ENCODE data around the gene HMGCL. TPM values are rescaled to one million over a fixed set of nuclear protein-coding genes. Genes with fewer than 3 reads are reported as not detected.

HMGCL gene
- total and polyA plus RNA-seq, 2 of the 13 experiments (the other 11 are each of a cell fraction or from before 2014, with no cell fraction given): 21.3 to 41.4 TPM

DNA sequence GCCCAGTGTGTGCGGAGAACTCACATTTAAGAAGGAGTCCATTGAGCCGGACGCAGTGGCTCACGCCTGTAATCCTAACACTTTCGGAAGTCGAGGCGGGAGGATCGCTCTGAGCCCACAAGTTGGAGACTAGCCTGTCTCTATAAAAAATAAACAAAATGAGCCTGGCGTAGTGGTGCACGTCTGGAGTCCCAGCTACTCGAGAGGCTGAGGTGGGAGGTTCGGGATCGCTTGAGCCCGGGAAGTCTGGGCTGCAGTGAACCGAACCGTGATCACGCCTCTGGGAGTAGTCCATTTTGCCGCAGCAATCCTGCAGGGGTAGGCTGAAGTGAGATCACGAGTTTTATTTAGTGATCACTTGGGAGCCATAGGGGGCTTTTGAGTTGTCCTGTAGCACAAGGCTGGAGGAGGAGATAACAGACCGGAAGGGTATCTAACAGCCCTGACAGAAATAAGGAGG is 43.4 kb upstream of the HMGCL start (continued):
- 0 out of 2 replicates have a peak, but pooled peaks have one; percentile 24 for TF ChIP-seq ZNF761 (CRISPR knock-in tag; conservative IDR thresholded peaks at IDR 0.05)
- TF ChIP-seq, protein P1, sequence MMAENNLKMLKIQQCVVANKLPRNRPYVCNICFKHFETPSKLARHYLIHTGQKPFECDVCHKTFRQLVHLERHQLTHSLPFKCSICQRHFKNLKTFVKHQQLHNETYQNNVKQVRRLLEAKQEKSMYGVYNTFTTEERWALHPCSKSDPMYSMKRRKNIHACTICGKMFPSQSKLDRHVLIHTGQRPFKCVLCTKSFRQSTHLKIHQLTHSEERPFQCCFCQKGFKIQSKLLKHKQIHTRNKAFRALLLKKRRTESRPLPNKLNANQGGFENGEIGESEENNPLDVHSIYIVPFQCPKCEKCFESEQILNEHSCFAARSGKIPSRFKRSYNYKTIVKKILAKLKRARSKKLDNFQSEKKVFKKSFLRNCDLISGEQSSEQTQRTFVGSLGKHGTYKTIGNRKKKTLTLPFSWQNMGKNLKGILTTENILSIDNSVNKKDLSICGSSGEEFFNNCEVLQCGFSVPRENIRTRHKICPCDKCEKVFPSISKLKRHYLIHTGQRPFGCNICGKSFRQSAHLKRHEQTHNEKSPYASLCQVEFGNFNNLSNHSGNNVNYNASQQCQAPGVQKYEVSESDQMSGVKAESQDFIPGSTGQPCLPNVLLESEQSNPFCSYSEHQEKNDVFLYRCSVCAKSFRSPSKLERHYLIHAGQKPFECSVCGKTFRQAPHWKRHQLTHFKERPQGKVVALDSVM (CRISPR knock-in tag; IDR thresholded peaks at IDR 0.05): peak; percentile 58
- no peak for TF ChIP-seq ZNF713 (CRISPR knock-in tag; IDR thresholded peaks at IDR 0.05)
- TF ChIP-seq CREB1 (IDR thresholded peaks at IDR 0.05): no peak
- peak; percentile 28 for TF ChIP-seq CREB1 (CRISPR knock-in tag; IDR thresholded peaks at IDR 0.05)
- TF ChIP-seq ZNF572 (CRISPR knock-in tag; IDR thresholded peaks at IDR 0.05): peak; percentile 32; the same call in 1 of the 2 replicates
- TF ChIP-seq ZNF224 (CRISPR knock-in tag; IDR thresholded peaks at IDR 0.05): 0 out of 2 replicates have a peak, but pooled peaks have one; percentile 15
- peak; percentile 14; the same call in 1 of the 2 replicates for TF ChIP-seq ZNF143 (CRISPR knock-in tag; IDR thresholded peaks at IDR 0.05)
- peak; percentile 20; the same call in 1 of the 2 replicates for TF ChIP-seq KDM2A (CRISPR knock-in tag; IDR thresholded peaks at IDR 0.05; ENCODE audit: borderline replicate concordance, low read depth)
- TF ChIP-seq, protein P2, sequence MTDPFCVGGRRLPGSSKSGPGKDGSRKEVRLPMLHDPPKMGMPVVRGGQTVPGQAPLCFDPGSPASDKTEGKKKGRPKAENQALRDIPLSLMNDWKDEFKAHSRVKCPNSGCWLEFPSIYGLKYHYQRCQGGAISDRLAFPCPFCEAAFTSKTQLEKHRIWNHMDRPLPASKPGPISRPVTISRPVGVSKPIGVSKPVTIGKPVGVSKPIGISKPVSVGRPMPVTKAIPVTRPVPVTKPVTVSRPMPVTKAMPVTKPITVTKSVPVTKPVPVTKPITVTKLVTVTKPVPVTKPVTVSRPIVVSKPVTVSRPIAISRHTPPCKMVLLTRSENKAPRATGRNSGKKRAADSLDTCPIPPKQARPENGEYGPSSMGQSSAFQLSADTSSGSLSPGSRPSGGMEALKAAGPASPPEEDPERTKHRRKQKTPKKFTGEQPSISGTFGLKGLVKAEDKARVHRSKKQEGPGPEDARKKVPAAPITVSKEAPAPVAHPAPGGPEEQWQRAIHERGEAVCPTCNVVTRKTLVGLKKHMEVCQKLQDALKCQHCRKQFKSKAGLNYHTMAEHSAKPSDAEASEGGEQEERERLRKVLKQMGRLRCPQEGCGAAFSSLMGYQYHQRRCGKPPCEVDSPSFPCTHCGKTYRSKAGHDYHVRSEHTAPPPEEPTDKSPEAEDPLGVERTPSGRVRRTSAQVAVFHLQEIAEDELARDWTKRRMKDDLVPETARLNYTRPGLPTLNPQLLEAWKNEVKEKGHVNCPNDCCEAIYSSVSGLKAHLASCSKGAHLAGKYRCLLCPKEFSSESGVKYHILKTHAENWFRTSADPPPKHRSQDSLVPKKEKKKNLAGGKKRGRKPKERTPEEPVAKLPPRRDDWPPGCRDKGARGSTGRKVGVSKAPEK (CRISPR knock-in tag; IDR thresholded peaks at IDR 0.05; ENCODE audit: borderline replicate concordance): no peak
- 0 out of 2 replicates have a peak, but pooled peaks have one; percentile 1 for TF ChIP-seq ZSCAN9 (CRISPR knock-in tag; IDR thresholded peaks at IDR 0.05; ENCODE audit: borderline replicate concordance)
- TF ChIP-seq ZNF263 (CRISPR knock-in tag; IDR thresholded peaks at IDR 0.05): 0 out of 2 replicates have a peak, but pooled peaks have one; percentile 3
- 0 out of 2 replicates have a peak, but pooled peaks have one; percentile 10 for TF ChIP-seq ZNF788 (CRISPR knock-in tag; IDR thresholded peaks at IDR 0.05; ENCODE audit: borderline replicate concordance)
- TF ChIP-seq, protein P3, sequence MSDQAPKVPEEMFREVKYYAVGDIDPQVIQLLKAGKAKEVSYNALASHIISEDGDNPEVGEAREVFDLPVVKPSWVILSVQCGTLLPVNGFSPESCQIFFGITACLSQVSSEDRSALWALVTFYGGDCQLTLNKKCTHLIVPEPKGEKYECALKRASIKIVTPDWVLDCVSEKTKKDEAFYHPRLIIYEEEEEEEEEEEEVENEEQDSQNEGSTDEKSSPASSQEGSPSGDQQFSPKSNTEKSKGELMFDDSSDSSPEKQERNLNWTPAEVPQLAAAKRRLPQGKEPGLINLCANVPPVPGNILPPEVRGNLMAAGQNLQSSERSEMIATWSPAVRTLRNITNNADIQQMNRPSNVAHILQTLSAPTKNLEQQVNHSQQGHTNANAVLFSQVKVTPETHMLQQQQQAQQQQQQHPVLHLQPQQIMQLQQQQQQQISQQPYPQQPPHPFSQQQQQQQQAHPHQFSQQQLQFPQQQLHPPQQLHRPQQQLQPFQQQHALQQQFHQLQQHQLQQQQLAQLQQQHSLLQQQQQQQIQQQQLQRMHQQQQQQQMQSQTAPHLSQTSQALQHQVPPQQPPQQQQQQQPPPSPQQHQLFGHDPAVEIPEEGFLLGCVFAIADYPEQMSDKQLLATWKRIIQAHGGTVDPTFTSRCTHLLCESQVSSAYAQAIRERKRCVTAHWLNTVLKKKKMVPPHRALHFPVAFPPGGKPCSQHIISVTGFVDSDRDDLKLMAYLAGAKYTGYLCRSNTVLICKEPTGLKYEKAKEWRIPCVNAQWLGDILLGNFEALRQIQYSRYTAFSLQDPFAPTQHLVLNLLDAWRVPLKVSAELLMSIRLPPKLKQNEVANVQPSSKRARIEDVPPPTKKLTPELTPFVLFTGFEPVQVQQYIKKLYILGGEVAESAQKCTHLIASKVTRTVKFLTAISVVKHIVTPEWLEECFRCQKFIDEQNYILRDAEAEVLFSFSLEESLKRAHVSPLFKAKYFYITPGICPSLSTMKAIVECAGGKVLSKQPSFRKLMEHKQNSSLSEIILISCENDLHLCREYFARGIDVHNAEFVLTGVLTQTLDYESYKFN (CRISPR knock-in tag; conservative IDR thresholded peaks at IDR 0.05): 0 out of 2 replicates have a peak, but pooled peaks have one; percentile 7
- 0 out of 2 replicates have a peak, but pooled peaks have one; percentile 6 for TF ChIP-seq ZNF234 (CRISPR knock-in tag; conservative IDR thresholded peaks at IDR 0.05)
- no peak for TF ChIP-seq SAFB2 (CRISPR knock-in tag; IDR thresholded peaks at IDR 0.05; ENCODE audit: borderline replicate concordance, low read depth)
- peak; percentile 80; the same call in 1 of the 2 replicates for TF ChIP-seq RARG (CRISPR knock-in tag; IDR thresholded peaks at IDR 0.05; ENCODE audit: low read depth)
- TF ChIP-seq ZNF552 (CRISPR knock-in tag; IDR thresholded peaks at IDR 0.05; ENCODE audit: borderline replicate concordance): no peak
- TF ChIP-seq ZNF510 (CRISPR knock-in tag; IDR thresholded peaks at IDR 0.05; ENCODE audit: low read depth): 0 out of 2 replicates have a peak, but pooled peaks have one; percentile 44
- TF ChIP-seq ZNF850 (CRISPR knock-in tag; conservative IDR thresholded peaks at IDR 0.05): no peak
- TF ChIP-seq XRCC5 (optimal IDR thresholded peaks at IDR 0.05; ENCODE audit: low read length): peak; percentile 23
- no peak for TF ChIP-seq ZNF777 (CRISPR knock-in tag; IDR thresholded peaks at IDR 0.05)
